Neutrophil (primary cell): ENCODE measurements around the gene FAM120AOS.

Experiments
- H3K27ac ChIP-seq: fragments of 200-600 bp; sonication (generic); 2 replicates; pipeline ENCODE4 v1.5.1; 2016; ENCODE audit warnings: mild to moderate bottlenecking, moderate library complexity
- H3K27me3 ChIP-seq: fragments of 200-600 bp; sonication (generic); 2 replicates; pipeline ENCODE4 v1.6.0; 2016; ENCODE audit warnings: mild to moderate bottlenecking
- H3K36me3 ChIP-seq: fragments of 200-600 bp; sonication (generic); 2 replicates; pipeline ENCODE4 v1.5.1; 2017
- H3K4me1 ChIP-seq, 2 experiments: fragments of 200-600 bp in 1 of 2; sonication (generic) in 1 of 2; 1 replicate in 1 of 2; 2 replicates in 1 of 2; pipeline versions ENCODE4 v1.5.1 to v1.6.1; 2013 to 2016; ENCODE audit warnings: low read depth in 1 of 2, low read length in 1 of 2, mild to moderate bottlenecking in 1 of 2, moderate library complexity in 1 of 2; ENCODE audit not compliant: control insufficient read depth in 1 of 2, insufficient read depth in 1 of 2
- H3K4me3 ChIP-seq, 2 experiments: fragments of 200-600 bp in 1 of 2; sonication (generic) in 1 of 2; 1 replicate in 1 of 2; 2 replicates in 1 of 2; pipeline ENCODE4 v1.5.1; 2013 to 2016; ENCODE audit warnings: low read depth in 1 of 2, low read length in 1 of 2, mild to moderate bottlenecking in 1 of 2, moderate library complexity in 1 of 2
- H3K9me3 ChIP-seq: fragments of 200-600 bp; sonication (generic); 2 replicates; pipeline ENCODE4 v1.5.1; 2016
- CTCF ChIP-seq: fragments of 200-600 bp; sonication (generic); IDR thresholded peaks from 2 replicates; pipeline ENCODE4 v1.5.1; 2016; ENCODE audit warnings: antibody characterized with exemption

FAM120AOS gene

GRCh38 chr9:93453047-93453914 is at the start of gene FAM120AOS:
Gene FAM120AOS (minus strand): TSS chr9:93453581. CDS start chr9:93452709, 872 bp downstream.
- Histone ChIP-seq H3K9me3 (no peaks in the 10 kb centered on the region), H3K27me3 (no peaks in the 10 kb centered on the region), H3K4me3 (peak within 1 kb of the TSS; percentile 94 to 96), H3K4me1 (peaks cover 56 to 59% of the 10 kb centered on the region in 2 experiments), H3K36me3 (peaks cover 20% of the 10 kb centered on the region), H3K27ac (peak within 1 kb of the TSS; percentile 97)
- peak; percentile 31 for TF ChIP-seq CTCF

- Histone ChIP-seq H3K27ac (peak overlapping the region; percentile 98), H3K4me3 (peak overlapping the region; percentile 47 to 50), H3K36me3 (peaks cover 27% of the 10 kb centered on the region)
Measured at GRCh38 chr9:93501406-93501805, 48.0 kb upstream of the FAM120AOS start.

GRCh38 chr9:93500571-93501298 is 47.4 kb upstream of the FAM120AOS start:
- TF ChIP-seq CTCF, result no peak
- Histone ChIP-seq H3K4me1 (peaks cover 55 to 57% of the 10 kb centered on the region in 2 experiments), H3K36me3 (peaks cover 27% of the 10 kb centered on the region), H3K27ac (peak overlapping the region; percentile 98), H3K27me3 (no peaks in the 10 kb centered on the region), H3K4me3 (peak overlapping the region; percentile 47 to 50), H3K9me3 (no peaks in the 10 kb centered on the region)

More at GRCh38 chr9:93501406-93501805, 48.0 kb upstream of the FAM120AOS start:
- TF ChIP-seq CTCF, result no peak
- no peaks in the 10 kb centered on the region for H3K27me3 ChIP-seq
- peaks cover 57 to 58% of the 10 kb centered on the region in 2 experiments for H3K4me1 ChIP-seq
- no peaks in the 10 kb centered on the region for H3K9me3 ChIP-seq

- Histone ChIP-seq H3K27me3 (no peaks in the 10 kb centered on the region), H3K4me1 (peaks cover 33 to 51% of the 10 kb centered on the region in 2 experiments), H3K4me3 (no peak overlapping the region), H3K9me3 (no peaks in the 10 kb centered on the region), H3K27ac (peak overlapping the region; percentile 43), H3K36me3 (peaks cover 37% of the 10 kb centered on the region)
- no peak for TF ChIP-seq CTCF
Measured at GRCh38 chr9:93496285-93496684, 42.9 kb upstream of the FAM120AOS start.

GRCh38 chr9:93493949-93494348 is 40.6 kb upstream of the FAM120AOS start:
- no peaks in the 10 kb centered on the region for H3K27me3 ChIP-seq
- no peak overlapping the region for H3K27ac ChIP-seq
- peaks cover 29% of the 10 kb centered on the region for H3K36me3 ChIP-seq
- no peak overlapping the region for H3K4me3 ChIP-seq
- TF ChIP-seq CTCF, result no peak
- peaks cover 29 to 49% of the 10 kb centered on the region in 2 experiments for H3K4me1 ChIP-seq
- no peaks in the 10 kb centered on the region for H3K9me3 ChIP-seq
